HL-60 (cell line): ENCODE measurements around the gene SPDYE2.
"Not testable (repeated sequence)": the region's sequence is repeated elsewhere in the genome, so short reads cannot be mapped to it uniquely, and the experiment has no call there.

Experiments used
- GABPA ChIP-seq: IDR thresholded peaks from 2 replicates; pipeline ENCODE4 v1.6.1; 2012; ENCODE audit warnings: low read depth
- TF ChIP-seq, protein P1 (sequence below): IDR thresholded peaks from one replicate; pipeline ENCODE4 v1.5.1; 2011; ENCODE audit warnings: low read length, control low read depth, inconsistent platforms; ENCODE audit not compliant: insufficient read depth
- TF ChIP-seq, protein P2 (sequence below): IDR thresholded peaks from 2 replicates; pipeline ENCODE4 v1.6.1; 2012; ENCODE audit warnings: low read depth; ENCODE audit not compliant: insufficient replicate concordance

DNA sequence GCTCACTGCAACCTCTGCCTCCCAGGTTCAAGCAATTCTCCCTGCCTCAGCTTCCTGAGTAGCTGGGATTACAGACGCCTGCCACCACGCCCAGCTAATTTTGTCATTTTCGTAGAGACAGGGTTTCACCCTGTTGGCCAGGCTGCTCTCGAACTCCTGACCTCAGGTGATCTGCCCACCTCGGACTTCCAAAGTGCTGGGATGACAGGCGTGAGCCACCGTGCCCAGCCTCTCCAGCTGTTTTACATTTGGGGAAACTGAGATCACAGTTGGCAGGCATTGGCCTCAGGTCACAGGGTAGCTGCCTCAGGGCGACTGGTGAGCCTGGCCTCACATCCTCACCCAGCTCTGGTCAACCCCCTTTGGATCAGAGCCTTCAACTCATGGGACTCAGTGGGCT is 40.5 kb upstream of the SPDYE2 start:
- TF ChIP-seq, protein P1, sequence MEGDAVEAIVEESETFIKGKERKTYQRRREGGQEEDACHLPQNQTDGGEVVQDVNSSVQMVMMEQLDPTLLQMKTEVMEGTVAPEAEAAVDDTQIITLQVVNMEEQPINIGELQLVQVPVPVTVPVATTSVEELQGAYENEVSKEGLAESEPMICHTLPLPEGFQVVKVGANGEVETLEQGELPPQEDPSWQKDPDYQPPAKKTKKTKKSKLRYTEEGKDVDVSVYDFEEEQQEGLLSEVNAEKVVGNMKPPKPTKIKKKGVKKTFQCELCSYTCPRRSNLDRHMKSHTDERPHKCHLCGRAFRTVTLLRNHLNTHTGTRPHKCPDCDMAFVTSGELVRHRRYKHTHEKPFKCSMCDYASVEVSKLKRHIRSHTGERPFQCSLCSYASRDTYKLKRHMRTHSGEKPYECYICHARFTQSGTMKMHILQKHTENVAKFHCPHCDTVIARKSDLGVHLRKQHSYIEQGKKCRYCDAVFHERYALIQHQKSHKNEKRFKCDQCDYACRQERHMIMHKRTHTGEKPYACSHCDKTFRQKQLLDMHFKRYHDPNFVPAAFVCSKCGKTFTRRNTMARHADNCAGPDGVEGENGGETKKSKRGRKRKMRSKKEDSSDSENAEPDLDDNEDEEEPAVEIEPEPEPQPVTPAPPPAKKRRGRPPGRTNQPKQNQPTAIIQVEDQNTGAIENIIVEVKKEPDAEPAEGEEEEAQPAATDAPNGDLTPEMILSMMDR: not testable (repeated sequence)
- not testable (repeated sequence) for TF ChIP-seq GABPA
- TF ChIP-seq, protein P2, sequence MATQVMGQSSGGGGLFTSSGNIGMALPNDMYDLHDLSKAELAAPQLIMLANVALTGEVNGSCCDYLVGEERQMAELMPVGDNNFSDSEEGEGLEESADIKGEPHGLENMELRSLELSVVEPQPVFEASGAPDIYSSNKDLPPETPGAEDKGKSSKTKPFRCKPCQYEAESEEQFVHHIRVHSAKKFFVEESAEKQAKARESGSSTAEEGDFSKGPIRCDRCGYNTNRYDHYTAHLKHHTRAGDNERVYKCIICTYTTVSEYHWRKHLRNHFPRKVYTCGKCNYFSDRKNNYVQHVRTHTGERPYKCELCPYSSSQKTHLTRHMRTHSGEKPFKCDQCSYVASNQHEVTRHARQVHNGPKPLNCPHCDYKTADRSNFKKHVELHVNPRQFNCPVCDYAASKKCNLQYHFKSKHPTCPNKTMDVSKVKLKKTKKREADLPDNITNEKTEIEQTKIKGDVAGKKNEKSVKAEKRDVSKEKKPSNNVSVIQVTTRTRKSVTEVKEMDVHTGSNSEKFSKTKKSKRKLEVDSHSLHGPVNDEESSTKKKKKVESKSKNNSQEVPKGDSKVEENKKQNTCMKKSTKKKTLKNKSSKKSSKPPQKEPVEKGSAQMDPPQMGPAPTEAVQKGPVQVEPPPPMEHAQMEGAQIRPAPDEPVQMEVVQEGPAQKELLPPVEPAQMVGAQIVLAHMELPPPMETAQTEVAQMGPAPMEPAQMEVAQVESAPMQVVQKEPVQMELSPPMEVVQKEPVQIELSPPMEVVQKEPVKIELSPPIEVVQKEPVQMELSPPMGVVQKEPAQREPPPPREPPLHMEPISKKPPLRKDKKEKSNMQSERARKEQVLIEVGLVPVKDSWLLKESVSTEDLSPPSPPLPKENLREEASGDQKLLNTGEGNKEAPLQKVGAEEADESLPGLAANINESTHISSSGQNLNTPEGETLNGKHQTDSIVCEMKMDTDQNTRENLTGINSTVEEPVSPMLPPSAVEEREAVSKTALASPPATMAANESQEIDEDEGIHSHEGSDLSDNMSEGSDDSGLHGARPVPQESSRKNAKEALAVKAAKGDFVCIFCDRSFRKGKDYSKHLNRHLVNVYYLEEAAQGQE: not testable (repeated sequence)
